MM.1S (cell line): ENCODE data around the gene TOE1.

Experiments used
- DNase-seq: peaks from one replicate; pipeline ENCODE4 v3.0.0-alpha.2; 2015
- H2AFZ ChIP-seq: fragments of 300-600 bp; sonication (generic); 2 replicates; pipeline ENCODE4 v1.6.0; 2016; ENCODE audit warnings: antibody characterized with exemption, low read length
- H3F3A ChIP-seq: fragments of 300-600 bp; sonication (generic); 2 replicates; pipeline ENCODE4 v1.6.1; 2016; ENCODE audit warnings: mild to moderate bottlenecking, antibody characterized with exemption, low read length, moderate library complexity, mixed read lengths; ENCODE audit not compliant: insufficient read depth
- H3K27ac ChIP-seq: fragments of 300-600 bp; sonication (generic); 2 replicates; pipeline ENCODE4 v1.5.1; 2016; ENCODE audit warnings: mild to moderate bottlenecking, low read length
- H3K27me3 ChIP-seq: fragments of 300-600 bp; sonication (generic); replicated peaks from 2 replicates; pipeline ENCODE4 v1.6.0; 2016; ENCODE audit warnings: low read length; ENCODE audit not compliant: insufficient read depth
- H3K36me3 ChIP-seq: fragments of 300-600 bp; sonication (generic); replicated peaks from 2 replicates; pipeline ENCODE4 v1.6.1; 2016; ENCODE audit warnings: mild to moderate bottlenecking, low read length, mixed read lengths; ENCODE audit not compliant: insufficient read depth
- H3K4me1 ChIP-seq: fragments of 300-600 bp; sonication (generic); 2 replicates; pipeline ENCODE4 v1.6.1; 2016; ENCODE audit warnings: low read length, mixed read lengths
- H3K4me2 ChIP-seq: fragments of 300-600 bp; sonication (generic); 2 replicates; pipeline ENCODE4 v1.6.0; 2016; ENCODE audit warnings: low read depth, low read length
- H3K4me3 ChIP-seq: fragments of 300-600 bp; sonication (generic); 2 replicates; pipeline ENCODE4 v1.5.1; 2016; ENCODE audit warnings: low read length, mixed read lengths
- H3K79me2 ChIP-seq: fragments of 300-600 bp; sonication (generic); 2 replicates; pipeline ENCODE4 v1.6.1; 2016; ENCODE audit warnings: mixed run types, low read length, mixed read lengths
- H3K9ac ChIP-seq: fragments of 300-600 bp; sonication (generic); 2 replicates; pipeline ENCODE4 v1.6.1; 2016; ENCODE audit warnings: low read length, mixed read lengths
- H3K9me2 ChIP-seq: fragments of 300-600 bp; sonication (generic); replicated peaks from 2 replicates; pipeline ENCODE4 v1.6.1; 2016; ENCODE audit warnings: mild to moderate bottlenecking, low read length, mixed read lengths; ENCODE audit not compliant: insufficient read depth
- H3K9me3 ChIP-seq: fragments of 300-600 bp; sonication (generic); replicated peaks from 2 replicates; pipeline ENCODE4 v1.6.1; 2016; ENCODE audit warnings: mild to moderate bottlenecking, low read length, mixed read lengths; ENCODE audit not compliant: insufficient read depth
- H4K20me1 ChIP-seq: fragments of 300-600 bp; sonication (generic); 2 replicates; pipeline ENCODE4 v1.6.1; 2016; ENCODE audit warnings: mild to moderate bottlenecking, low read length, moderate library complexity, mixed read lengths; ENCODE audit not compliant: insufficient read depth
- CTCF ChIP-seq: fragments of 300-600 bp; sonication (generic); IDR thresholded peaks from 2 replicates; pipeline ENCODE4 v1.5.1; 2016; ENCODE audit warnings: antibody characterized with exemption, low read length, mixed read lengths
- EZH2 ChIP-seq: fragments of 300-600 bp; sonication (generic); optimal IDR thresholded peaks from 2 replicates; pipeline ENCODE3; 2017; ENCODE audit warnings: low read depth, mild to moderate bottlenecking, antibody characterized with exemption, low read length, mixed read lengths
- EZH2phosphoT487 ChIP-seq: fragments of 300-600 bp; sonication (generic); IDR thresholded peaks from 2 replicates; pipeline ENCODE4 v1.6.1; 2018; ENCODE audit warnings: antibody characterized with exemption, low read length

TOE1 gene

GRCh38 chr1:45348020-45348419 lies 8.1 kb downstream of the TOE1 start:
- Histone ChIP-seq H3K27ac (peak overlapping the region; percentile 67; the same call in 1 of the 2 replicates), H3K36me3 (peaks cover 4% of the 10 kb centered on the region; the same call in 1 of the 2 replicates), H3K27me3 (no peaks in the 10 kb centered on the region), H2AFZ (no peak overlapping the region), H4K20me1 (no peaks in the 10 kb centered on the region), H3K4me2 (peak overlapping the region; percentile 39), H3K4me1 (peaks cover 35% of the 10 kb centered on the region), H3K9ac (no peak overlapping the region), H3K9me3 (no peaks in the 10 kb centered on the region), H3K4me3 (no peak overlapping the region), H3K79me2 (peaks cover 6% of the 10 kb centered on the region), H3K9me2 (no peaks in the 10 kb centered on the region), H3F3A (peaks cover 21% of the 10 kb centered on the region)
- TF ChIP-seq CTCF (no peak), EZH2phosphoT487 (no peak), EZH2 (no peak)
- no peak for DNase-seq

GRCh38 chr1:45348609-45348965 lies 8.6 kb downstream of the TOE1 start:
- H4K20me1 ChIP-seq: no peaks in the 10 kb centered on the region
- H2AFZ ChIP-seq: 0 out of 2 replicates have a peak overlapping the region, but pooled peaks have one; percentile 21
- DNase-seq: peak; percentile 47
- peaks cover 21% of the 10 kb centered on the region for H3F3A ChIP-seq
- TF ChIP-seq CTCF: no peak
- no peak for TF ChIP-seq EZH2phosphoT487
- TF ChIP-seq EZH2: no peak
- H3K27me3 ChIP-seq: no peaks in the 10 kb centered on the region
- H3K36me3 ChIP-seq: no peaks in the 10 kb centered on the region
- no peaks in the 10 kb centered on the region for H3K9me2 ChIP-seq
- H3K4me2 ChIP-seq: peak overlapping the region; percentile 39
- H3K9me3 ChIP-seq: no peaks in the 10 kb centered on the region
- H3K79me2 ChIP-seq: 0 out of 2 replicates have a peak, but pooled peaks cover under 1% of the 10 kb centered on the region
- peak overlapping the region; percentile 67; the same call in 1 of the 2 replicates for H3K27ac ChIP-seq
- peak overlapping the region; percentile 13; the same call in 1 of the 2 replicates for H3K9ac ChIP-seq
- no peak overlapping the region for H3K4me3 ChIP-seq
- H3K4me1 ChIP-seq: peaks cover 35% of the 10 kb centered on the region

- TF ChIP-seq EZH2 (no peak), CTCF (no peak), EZH2phosphoT487 (no peak)
- H4K20me1 ChIP-seq: no peaks in the 10 kb centered on the region
- H3K4me3 ChIP-seq: no peak overlapping the region
- no peaks in the 10 kb centered on the region for H3K27me3 ChIP-seq
- peak overlapping the region; percentile 21; the same call in 1 of the 2 replicates for H2AFZ ChIP-seq
- peaks cover 21% of the 10 kb centered on the region for H3F3A ChIP-seq
- peak; percentile 54 for DNase-seq
- H3K36me3 ChIP-seq: no peaks in the 10 kb centered on the region
- H3K4me2 ChIP-seq: peak overlapping the region; percentile 39
- peak overlapping the region; percentile 67; the same call in 1 of the 2 replicates for H3K27ac ChIP-seq
- H3K79me2 ChIP-seq: no peaks in the 10 kb centered on the region
- H3K9me2 ChIP-seq: no peaks in the 10 kb centered on the region
- H3K9ac ChIP-seq: peak overlapping the region; percentile 13; the same call in 1 of the 2 replicates
- peaks cover 35% of the 10 kb centered on the region for H3K4me1 ChIP-seq
- H3K9me3 ChIP-seq: no peaks in the 10 kb centered on the region
These were observed 9.2 kb downstream of the TOE1 start for GRCh38 chr1:45348966-45349677.
